HG02798 (cell line): ENCODE data around the gene DTHD1.

Experiments
- ATAC-seq: cut with Tn5 transposase; IDR thresholded peaks from one replicate; pipeline ENCODE4 v1.9.1; 2021; ENCODE audit warnings: mild to moderate bottlenecking; ENCODE audit not compliant: unreplicated experiment, poor library complexity

The DTHD1 gene

DNA sequence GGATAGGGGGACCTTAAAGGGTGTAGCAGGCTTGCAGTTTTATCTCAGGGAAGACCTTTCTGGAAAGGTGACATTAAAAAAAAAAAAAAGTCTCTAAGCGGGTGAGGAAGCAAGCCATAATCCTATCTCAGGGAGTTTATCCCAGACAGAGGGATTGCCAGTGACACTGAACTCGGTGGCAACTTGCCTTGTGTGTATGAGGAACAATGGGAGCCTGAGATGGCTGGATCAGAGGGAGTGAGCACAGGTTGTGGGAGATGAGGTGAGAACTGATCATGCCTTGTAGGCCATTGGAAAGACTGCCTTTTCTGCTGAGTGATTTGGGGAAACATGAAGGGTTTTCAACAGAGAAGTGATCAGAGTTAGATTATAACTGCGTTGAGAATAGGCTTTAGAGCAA is 31.1 kb downstream of the DTHD1 start:
- no peak for ATAC-seq

DNA sequence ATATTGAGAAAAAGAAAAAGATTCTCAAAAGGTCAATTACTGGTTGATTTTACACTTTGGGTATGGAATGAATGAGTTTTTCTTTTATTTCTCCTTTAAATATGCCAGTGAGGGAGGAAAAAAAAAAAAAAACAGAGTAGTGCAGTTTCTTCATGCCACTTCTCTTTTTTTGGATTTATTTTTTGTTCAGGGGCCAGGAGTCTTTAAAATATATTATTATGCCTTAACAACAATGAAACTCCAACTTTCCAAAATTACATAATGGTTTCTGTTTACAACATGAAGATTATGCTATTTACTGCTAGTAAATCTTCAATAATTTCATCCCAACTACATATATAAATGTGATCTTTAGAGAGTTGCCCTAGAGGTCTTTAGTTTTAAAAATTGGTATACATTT is 31.9 kb downstream of the DTHD1 start:
- ATAC-seq = no peak

DNA sequence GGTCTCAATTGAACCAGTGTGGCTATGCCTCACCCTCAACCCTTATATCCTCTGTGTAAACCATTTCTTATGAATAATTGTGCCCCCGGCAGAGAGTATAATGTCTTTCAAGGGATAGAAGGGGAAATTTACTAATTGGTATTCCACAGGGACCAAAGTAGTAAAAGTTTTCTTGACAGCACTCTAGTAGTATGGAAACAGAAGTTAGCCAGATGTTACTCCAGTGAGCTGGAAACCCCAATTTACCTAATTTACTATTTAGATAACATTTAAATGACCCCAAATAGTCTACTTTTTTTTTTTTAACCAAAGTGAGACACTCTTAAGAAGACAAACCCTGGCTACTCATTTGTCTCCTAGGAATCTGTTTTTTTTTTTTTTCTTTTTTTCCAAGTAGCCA is 32.3 kb downstream of the DTHD1 start:
- ATAC-seq = no peak

DNA sequence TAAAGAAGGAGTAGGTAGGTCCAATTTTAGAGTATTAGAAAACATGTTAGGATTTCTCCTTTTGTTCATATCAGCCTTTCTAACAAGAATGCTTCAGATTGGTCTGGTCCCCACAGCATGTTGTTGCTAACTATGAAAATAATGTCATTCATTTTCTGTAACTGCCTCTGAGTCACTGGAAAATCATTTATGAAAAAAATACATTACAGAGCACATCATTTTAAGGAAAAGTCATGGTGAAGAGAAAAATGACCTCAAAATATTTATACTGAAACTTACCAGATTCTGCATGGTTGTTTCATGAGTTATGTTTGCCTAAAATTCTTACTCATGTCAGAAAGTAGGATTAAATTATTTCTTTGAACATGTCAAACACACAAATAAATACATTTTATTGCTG is 35.2 kb downstream of the DTHD1 start:
- no peak for ATAC-seq

DNA sequence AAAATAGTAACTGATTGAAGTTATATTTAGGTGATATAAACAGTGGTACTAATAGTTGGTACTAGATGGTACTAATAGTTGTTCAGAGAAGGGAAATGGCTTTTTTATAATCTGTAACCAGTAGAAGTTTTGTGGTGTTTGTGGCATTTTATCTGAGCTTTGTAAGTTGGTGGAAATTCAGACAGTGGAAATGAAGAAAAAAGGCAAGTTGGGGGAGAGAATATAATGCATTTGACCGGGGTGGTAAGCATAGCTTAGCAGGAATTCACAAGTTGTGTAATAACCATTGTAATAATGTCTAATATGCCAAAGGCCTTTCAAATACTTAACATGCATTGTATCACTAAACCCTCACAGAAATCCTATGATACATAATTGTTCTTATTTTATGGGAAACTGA is 36.3 kb downstream of the DTHD1 start:
- no peak for ATAC-seq

DNA sequence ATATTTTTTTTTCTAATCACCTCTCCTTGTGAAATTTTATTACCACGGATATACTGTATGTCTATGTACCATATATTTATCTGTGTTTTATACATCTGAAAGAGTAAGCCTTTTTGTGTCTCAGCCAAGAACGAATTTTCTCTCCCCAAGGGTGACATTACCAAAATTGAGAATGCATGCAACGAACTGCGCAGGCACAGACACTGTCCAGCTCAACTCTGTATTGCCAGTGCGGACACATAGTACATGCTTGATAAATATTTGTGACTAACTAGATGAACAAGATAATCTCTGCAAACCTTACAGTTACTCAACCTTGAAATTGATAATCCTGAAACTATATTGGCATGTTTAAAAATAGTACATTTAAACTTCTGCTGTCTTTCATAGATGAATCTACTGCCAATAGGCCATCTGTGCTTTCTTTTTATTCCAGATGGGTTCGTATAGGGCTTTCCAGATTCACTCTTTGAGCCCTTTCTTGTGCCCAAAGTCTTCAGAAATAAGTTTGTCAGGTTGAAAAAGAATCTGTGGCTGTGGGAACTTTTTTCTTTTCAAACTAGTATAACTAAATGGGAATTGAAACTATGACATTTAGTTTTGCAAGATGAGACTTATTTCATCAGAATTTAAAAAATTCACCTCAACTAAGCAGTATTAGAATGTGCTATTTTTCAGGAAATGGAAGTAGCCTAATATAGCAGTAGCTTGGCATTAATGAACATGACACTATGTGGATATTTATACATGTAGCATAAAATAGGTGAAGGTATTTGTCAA is 38.9 kb downstream of the DTHD1 start:
- ATAC-seq = peak; percentile 40

DNA sequence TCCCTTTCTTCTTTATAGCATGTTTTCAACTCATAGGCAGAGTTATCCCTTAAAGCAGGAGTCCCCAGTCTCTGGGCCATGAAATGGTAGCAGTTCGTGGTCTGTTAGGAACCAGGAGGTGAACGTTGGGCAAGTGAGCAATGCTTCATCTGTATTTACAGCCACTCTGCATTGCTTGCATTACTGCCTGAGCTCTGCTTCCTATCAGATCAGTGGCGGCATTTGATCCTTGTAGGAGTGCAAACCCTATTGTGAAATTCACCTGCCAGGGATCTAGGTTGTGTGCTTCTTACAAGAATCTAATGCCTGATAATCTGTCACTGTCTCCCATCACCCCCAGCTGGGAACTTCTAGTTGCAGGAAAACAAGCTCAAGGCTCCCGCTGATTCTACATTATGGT is 39.8 kb downstream of the DTHD1 start:
- no peak for ATAC-seq

DNA sequence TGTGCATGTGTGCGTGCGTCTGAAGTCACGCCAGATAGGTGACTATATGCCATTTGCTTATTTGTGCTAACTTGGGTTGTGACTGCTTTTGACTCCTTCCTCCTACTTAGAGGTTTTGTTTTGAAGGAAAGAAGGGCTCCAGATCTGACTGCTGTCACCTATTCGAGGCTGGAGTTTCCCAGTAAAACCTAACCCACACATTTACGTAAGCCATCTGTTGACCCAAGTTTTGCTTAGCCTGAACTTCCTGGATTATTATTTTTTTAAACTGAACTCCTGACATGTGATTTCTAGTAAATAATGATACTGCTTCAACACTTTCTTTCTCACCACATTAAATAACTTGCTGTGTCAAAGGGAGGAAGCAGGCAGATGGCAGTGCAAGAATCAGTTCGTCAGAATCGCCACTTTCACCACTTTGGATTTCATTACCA is 41.5 kb downstream of the DTHD1 start:
- peak; percentile 24 for ATAC-seq

DNA sequence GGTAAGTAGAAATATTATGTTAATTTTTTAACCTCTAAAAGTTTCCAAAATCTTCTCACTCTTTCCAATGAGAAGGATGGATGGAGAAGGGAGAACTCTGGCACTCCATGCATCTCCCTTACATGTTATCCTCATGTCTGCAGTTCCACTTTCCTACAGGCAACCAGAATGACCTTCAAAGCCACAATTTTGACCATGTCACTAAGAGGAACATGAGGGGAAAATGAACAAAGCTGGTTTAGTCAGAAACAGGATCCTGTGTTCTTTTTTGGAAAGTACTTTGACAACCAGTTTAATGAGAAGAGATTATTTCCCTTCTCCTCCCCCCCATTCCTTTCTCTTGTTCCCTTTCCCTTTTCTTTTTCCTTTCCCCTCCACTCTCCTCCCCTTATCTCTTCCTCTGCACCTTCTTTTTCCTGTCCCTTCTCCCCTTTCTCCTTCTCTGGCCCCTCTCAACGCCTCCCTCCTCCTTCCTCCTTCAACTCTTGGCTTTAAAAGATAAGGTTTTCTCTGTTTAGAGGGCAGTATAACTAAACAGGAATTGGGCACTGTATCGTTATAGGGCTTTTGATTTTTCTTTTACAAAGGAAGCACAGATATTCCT is 42.5 kb downstream of the DTHD1 start:
- ATAC-seq = no peak

DNA sequence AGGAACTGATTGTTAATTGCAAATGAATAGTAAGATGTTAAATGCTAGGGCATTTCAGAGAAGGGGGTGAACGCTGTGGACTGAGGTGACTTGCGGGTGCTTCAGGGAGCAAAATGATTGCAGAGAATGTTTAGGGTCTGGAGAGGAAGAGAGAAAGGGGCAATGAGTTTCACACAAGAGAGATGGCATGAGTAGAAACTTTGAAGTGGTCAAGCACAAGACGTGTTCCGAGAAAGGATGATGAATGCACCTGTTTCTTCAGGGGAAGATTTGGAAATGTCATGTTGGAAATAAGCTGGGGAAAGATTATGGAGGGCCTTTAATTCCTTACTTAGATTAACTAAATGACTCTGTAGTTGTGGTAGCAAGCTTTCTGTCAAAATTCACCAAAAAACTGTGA is 43.4 kb downstream of the DTHD1 start:
- no peak for ATAC-seq

DNA sequence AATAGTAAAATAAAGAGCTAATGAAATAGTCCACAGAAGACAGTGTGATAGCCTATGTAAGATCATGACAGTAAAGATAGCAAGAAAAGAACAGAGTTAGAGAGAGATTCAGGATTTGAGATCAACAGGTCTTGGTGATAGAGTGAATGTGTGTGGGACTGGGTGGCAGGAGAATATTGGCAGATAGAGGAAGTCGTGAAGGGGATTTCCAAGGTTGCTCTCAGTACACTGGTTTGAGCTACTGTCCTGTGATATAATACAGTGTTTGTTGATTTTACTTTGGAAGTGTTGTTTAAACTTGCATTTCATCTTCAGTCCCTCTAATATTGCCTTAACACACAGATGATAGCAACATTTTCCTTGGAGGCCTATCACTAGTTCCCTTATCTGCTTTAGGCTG is 44.1 kb downstream of the DTHD1 start:
- ATAC-seq = peak; percentile 87

DNA sequence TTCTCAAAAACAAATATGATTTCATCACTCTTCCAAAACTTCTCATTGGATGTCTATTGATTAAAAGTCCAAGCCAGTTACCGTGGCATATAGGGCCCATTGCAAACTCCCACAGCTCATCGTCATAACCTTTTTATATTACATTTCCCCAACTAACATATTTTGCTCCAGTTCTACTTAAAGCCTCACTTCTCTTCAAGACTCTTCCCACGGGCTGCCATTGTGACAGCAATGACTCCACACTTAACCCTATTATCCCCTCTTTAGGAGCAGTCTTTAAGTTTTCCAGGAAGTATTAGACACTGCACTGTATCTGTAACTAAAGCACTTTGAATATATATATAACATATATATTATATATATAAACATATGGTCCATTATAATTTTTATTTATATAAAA is 44.5 kb downstream of the DTHD1 start:
- ATAC-seq = no peak

DNA sequence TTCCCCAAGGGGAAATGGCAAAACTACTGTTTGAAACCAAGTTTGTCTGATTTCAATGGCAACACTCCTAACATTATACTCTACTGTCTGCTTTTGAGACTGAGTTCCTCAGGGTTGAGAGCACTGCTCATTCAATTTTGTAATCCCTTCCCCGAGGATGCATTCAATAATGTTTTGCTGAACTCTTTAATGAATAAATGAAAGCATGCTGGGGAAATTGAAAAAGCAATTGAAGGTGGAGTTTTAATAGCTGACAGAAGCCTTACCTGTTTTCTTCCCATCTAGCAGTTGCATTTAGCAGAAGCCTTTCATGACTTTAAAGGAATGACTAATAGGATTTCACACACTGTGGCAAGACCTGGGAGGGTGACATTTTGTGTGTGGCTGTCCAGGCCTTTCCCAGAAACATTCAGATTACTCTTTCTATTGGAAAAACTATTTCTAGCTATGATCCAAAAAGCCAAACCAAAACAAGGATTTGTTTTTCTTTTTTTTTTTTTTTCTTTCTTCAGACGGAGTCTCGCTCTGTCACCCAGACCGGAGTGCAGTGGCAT is 45.1 kb downstream of the DTHD1 start:
- ATAC-seq = no peak

DNA sequence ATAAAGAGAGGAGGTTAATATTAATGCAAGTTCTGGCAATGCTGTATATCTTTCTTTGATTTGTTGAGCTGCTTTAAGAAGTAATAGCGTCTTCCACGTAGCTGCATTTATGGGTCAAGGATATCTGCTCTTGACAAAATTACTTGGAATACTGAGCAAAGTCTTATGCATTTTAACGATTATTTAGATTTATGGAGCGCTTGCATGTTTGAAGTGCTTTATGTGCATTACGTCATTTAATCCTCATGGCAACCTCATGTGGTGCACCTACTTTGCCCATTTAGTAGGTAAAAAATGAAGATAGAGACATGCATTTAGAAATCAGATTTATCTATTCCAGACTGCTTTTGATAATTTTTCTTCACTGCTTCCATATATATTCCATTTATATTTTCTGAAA is 46.0 kb downstream of the DTHD1 start:
- no peak for ATAC-seq

DNA sequence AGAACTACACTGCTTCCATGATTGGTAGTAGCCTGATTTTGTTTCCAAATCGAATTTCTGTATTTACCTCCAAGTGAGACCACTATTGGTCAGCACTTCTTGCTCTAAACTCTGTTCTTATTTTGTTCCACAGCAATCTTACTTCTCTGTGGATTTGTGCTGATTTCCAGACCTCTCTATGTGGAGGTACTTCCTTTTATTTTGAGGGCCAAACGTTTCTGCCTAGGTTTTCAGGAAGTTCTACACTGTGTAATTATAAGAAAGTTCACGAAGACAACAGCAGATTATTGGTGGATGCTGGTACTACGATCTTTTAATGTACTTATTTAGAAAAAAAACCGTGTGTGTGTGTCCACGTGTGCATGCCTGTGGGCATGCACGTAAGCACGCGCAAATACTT is 46.7 kb downstream of the DTHD1 start:
- no peak for ATAC-seq

DNA sequence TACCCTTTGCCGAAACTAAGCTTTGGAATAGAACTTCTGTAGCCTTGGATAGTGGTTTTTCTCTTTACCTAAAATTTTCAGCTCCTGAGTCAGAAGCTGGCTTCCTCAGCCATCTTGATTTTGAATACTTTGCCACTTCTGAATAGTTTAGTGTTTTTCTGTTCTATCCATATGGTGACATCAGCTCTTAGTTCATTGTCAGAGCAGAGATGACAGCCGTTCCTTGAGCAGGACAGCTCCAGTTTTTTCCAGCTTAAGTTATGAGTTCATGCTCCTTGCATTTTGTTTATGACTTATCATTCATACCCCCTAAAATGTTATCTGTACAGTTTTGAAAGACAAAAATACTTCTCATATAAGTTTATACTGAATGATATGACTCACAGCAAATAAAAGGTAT is 47.8 kb downstream of the DTHD1 start:
- no peak for ATAC-seq

DNA sequence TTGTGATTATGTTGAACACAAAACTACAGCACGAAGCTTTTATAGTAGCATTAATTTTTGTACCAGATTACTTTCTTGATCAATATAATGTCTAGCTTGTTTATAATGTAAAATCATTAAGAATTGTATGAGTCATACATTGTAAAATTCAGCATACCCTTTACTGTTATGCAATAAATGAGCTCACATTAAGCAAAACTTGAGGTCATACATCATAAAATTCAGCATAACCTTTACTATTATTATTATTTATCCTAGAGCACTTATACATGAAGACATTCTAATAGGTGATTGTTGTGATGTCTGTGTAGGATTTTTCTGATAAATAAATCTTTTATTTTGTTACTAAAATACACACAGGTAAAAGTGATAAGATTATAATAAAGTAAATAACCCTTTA is 49.4 kb downstream of the DTHD1 start:
- no peak for ATAC-seq

DNA sequence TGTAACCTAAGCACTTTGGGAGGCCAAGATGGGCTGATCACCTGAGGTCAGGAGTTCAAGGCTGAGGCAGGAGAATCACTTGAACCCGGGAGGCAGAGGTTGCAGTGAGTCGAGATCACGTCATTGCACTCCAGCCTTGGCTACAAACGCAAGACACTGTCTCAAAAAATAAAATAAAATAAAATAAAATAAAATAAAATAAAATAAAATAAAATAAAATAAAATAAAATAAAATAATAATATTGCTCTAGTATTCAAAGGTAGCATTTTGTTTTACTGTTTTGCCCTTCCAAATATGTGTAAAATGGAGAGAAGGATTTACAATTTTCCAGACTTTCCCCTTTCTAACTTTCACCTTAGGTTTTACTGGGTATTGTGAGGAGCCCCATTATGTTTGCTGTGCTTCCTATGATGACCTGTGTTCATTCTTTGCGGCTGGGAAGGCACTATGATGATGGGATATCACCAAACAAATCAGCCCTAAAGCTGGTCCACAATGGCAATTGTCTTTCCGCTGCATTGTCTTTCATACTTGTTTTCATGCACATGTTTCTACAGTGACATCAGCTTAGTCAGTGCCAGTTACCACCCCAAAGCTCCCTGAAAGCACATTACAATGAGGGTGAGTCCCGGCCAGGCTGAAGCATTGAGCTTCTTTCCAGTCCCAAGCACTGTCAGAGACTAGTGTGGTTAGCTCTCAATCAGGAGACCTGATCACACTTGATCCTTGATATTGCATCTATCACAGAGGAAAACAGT is 50.8 kb downstream of the DTHD1 start:
- ATAC-seq = peak; percentile 84

DNA sequence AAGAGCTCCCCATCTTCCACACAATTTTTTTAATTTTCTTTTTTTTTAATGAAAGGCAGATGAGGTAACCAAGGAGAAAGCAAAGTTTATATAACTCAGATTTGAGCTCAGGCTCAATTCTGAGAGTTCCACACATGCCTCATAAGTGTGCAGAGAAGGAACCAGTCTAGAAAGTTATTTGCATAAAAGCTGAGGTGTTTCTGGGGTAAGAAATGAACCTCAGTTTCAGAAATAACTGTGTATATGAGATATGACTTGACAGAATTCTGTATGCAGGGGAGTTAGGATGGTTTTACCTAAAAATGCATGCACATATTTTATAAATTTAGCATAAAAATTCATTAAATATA is 51.3 kb downstream of the DTHD1 start:
- ATAC-seq = peak; percentile 99

DNA sequence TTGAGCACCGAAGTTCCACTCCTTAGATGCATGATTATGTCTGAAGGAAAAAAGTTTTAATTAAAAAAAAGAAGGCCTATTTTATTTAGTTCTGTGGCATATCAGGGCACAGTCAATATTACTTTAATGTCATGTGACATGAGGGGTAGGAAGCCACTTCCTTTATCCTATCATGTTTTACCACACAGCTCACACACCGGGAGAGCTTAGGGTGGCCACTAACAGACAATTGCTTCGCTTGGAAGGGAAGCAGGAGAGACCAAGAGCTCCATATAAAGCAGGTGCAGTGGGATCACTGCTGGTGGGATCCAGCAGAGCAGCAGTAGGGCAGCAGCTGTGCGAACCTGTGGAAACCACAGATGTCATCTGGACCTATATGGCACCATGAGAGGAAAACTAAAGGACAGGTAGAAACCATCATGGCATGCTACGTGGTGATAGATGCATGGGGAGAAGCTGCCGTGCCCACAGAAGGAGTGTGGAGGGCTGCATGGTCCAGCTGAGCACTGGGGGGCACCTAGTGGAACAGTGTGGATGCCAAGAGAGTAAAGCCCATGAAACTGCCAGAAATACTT is 52.0 kb downstream of the DTHD1 start:
- ATAC-seq = no peak

DNA sequence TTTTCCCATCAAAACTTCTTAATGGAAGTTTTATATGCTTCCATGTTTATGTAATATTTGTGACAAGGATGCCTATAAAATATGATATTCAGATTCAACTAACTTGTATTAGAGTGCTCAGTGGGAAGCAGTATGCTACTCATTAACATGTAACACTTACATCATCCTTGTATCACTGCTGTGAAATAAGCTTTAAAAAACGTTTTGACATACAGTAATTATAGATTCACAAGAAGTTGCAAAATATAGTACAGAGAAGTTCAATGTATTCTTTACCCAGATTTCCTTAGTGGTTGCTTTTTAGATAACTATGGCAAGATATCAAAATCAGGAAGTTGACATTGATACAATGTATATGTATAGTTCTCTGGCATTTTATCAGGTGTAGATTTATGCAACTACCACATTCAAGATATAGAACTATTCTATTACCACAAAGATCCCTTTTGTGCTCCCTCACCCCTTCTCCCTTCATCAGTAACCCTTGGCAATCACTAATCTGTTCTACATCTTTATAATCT is 56.3 kb downstream of the DTHD1 start:
- ATAC-seq = no peak
